Trophoblast cell (in vitro differentiated cells and primary cell): ENCODE measurements around the gene BICD1.

Experiments
- DNase-seq, 2 donors: peaks; one replicate each; pipeline ENCODE4 v3.0.0-alpha.2; 2016
- H2AFZ ChIP-seq: 2 replicates; pipeline ENCODE4 v1.6.1; 2013; ENCODE audit warnings: low read length, moderate library complexity, mild to moderate bottlenecking; ENCODE audit not compliant: insufficient read depth, poor library complexity
- H2AK5ac ChIP-seq: 2 replicates; pipeline ENCODE4 v1.6.1; 2013; ENCODE audit warnings: mild to moderate bottlenecking, low read length
- H2BK120ac ChIP-seq: 2 replicates; pipeline ENCODE4 v1.6.1; 2013; ENCODE audit warnings: low read length, mild to moderate bottlenecking, moderate library complexity; ENCODE audit not compliant: insufficient read depth, poor library complexity
- H2BK12ac ChIP-seq: 2 replicates; pipeline ENCODE4 v1.6.1; 2013; ENCODE audit warnings: mild to moderate bottlenecking, low read length, moderate library complexity
- H2BK5ac ChIP-seq: 2 replicates; pipeline ENCODE4 v1.6.1; 2013; ENCODE audit warnings: low read length, low read depth, moderate library complexity, mild to moderate bottlenecking; ENCODE audit not compliant: poor library complexity
- H3K14ac ChIP-seq: 2 replicates; pipeline ENCODE4 v1.6.1; 2013; ENCODE audit warnings: mild to moderate bottlenecking, low read length
- H3K18ac ChIP-seq: 2 replicates; pipeline ENCODE4 v1.6.1; 2013; ENCODE audit warnings: mild to moderate bottlenecking, low read length
- H3K23ac ChIP-seq: 2 replicates; pipeline ENCODE4 v1.6.1; 2013; ENCODE audit warnings: low read length
- H3K27ac ChIP-seq: 2 replicates; pipeline ENCODE4 v1.5.1; 2013; ENCODE audit warnings: low read depth, mild to moderate bottlenecking, inconsistent platforms, low read length, moderate library complexity
- H3K27me3 ChIP-seq: 2 replicates; pipeline ENCODE4 v1.6.1; 2013; ENCODE audit warnings: inconsistent platforms, mild to moderate bottlenecking, low read length, moderate library complexity; ENCODE audit not compliant: insufficient read depth
- H3K36me3 ChIP-seq, 2 experiments: 1 replicate in 1 of 2; 2 replicates in 1 of 2; pipeline ENCODE4 v1.6.1; 2013; ENCODE audit warnings: low read length in 2 of 2, mild to moderate bottlenecking in 2 of 2, moderate library complexity in 1 of 2; ENCODE audit not compliant: insufficient read depth in 2 of 2, control insufficient read depth in 1 of 2
- H3K4ac ChIP-seq: 2 replicates; pipeline ENCODE4 v1.6.1; 2013; ENCODE audit warnings: low read depth, mild to moderate bottlenecking, low read length, moderate library complexity
- H3K4me1 ChIP-seq, 2 experiments: 1 replicate in 1 of 2; 2 replicates in 1 of 2; pipeline ENCODE4 v1.6.1; 2013; ENCODE audit warnings: low read length in 2 of 2, mild to moderate bottlenecking in 2 of 2, moderate library complexity in 1 of 2; ENCODE audit not compliant: insufficient read depth in 2 of 2, control insufficient read depth in 1 of 2
- H3K4me2 ChIP-seq: 2 replicates; pipeline ENCODE4 v1.6.1; 2013; ENCODE audit warnings: inconsistent platforms, mild to moderate bottlenecking, low read length, moderate library complexity
- H3K4me3 ChIP-seq: 2 replicates; pipeline ENCODE4 v1.5.1; 2013; ENCODE audit warnings: mild to moderate bottlenecking, low read depth, low read length, inconsistent platforms
- H3K79me1 ChIP-seq: one replicate; pipeline ENCODE4 v1.6.1; 2013; ENCODE audit warnings: low read length
- H3K79me2 ChIP-seq: 2 replicates; pipeline ENCODE4 v1.6.1; 2013; ENCODE audit warnings: low read length, mild to moderate bottlenecking; ENCODE audit not compliant: control insufficient read depth, insufficient read depth, poor library complexity
- H3K9ac ChIP-seq: 2 replicates; pipeline ENCODE4 v1.6.1; 2013; ENCODE audit warnings: mild to moderate bottlenecking, low read length
- H3K9me3 ChIP-seq: 2 replicates; pipeline ENCODE4 v1.6.1; 2013; ENCODE audit warnings: low read depth, mild to moderate bottlenecking, control low read depth, inconsistent platforms, low read length; ENCODE audit not compliant: insufficient read depth
- H4K12ac ChIP-seq: 2 replicates; pipeline ENCODE4 v1.6.1; 2013; ENCODE audit warnings: low read depth, mild to moderate bottlenecking, low read length, moderate library complexity
- H4K8ac ChIP-seq: 2 replicates; pipeline ENCODE4 v1.6.1; 2013; ENCODE audit warnings: low read depth, mild to moderate bottlenecking, low read length, moderate library complexity
- H4K91ac ChIP-seq: one replicate; pipeline ENCODE4 v1.6.1; 2013; ENCODE audit warnings: low read depth, mild to moderate bottlenecking, low read length, moderate library complexity
- WGBS: extraction: QIAGEN DNeasy Blood & Tissue Kit; methylation state at CpG from one replicate; pipeline ENCODE4 v1.1.7; 2013; ENCODE audit warnings: missing lambda C conversion rate; ENCODE audit not compliant: insufficient read length, insufficient coverage; ENCODE audit errors: extremely low coverage; 5-methylcytosine and 5-hydroxymethylcytosine counted together

BICD1 gene

DNA sequence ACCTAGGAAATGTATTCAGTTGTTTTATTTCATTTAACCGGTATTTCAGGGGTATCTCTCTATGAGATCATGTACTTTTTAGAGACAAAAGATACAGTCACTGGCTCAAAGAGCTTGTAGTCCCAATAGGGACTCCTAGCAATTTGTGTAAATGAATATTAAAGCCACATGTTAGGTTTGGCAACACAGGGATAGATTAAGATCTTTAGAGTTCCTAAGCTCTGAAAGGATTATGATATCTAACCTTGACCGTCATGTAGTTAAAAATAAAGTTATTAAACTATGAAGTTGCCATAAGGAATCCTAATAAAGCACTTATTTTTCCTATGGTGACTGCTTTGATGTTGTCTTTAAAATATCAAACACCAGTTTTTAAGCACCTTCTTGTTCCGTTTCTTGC lies 192.3 kb downstream of the BICD1 start:
- Histone ChIP-seq H3K9ac (no peak overlapping the region), H2BK5ac (no peak overlapping the region), H4K8ac (no peak overlapping the region), H2AFZ (no peak overlapping the region), H3K4me3 (no peak overlapping the region), H3K79me2 (no peaks in the 10 kb centered on the region), H3K23ac (no peak overlapping the region), H3K18ac (no peak overlapping the region), H3K27ac (no peak overlapping the region), H3K79me1 (no peaks in the 10 kb centered on the region), H3K4me2 (no peak overlapping the region), H4K91ac (no peak overlapping the region), H3K14ac (no peak overlapping the region), H2AK5ac (no peak overlapping the region), H3K36me3 (peaks cover 0 to 2% of the 10 kb centered on the region in 2 experiments), H4K12ac (no peak overlapping the region), H3K4ac (no peak overlapping the region), H3K9me3 (no peaks in the 10 kb centered on the region), H2BK120ac (no peak overlapping the region), H3K4me1 (peaks cover 0 to 2% of the 10 kb centered on the region in 2 experiments), H3K27me3 (no peaks in the 10 kb centered on the region), H2BK12ac (no peak overlapping the region)
- DNase-seq = no peak
- no CpG with 5 or more reads among the region's 3 CpGs for WGBS

DNA sequence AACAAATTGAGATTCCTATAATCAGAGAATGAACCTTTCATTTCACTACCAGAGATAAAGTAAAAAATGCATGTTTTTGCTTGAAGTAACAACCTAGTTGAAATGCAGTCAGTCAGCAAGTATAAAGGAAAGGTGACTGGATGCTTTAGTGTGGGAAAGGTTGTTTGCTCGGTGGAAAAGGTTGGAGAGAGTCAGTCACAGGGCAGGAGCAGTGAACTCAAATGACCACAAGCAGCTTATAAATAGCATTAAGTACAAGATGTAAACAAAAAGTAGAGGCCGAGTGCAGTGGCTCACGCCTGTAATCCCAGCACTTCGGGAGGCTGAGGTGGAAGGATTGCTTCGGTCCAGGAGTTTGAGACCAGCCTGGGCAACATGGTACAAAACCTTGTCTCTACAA lies 194.6 kb downstream of the BICD1 start:
- no peak overlapping the region for H2BK12ac ChIP-seq
- no peak overlapping the region for H3K9ac ChIP-seq
- H3K79me1 ChIP-seq = no peaks in the 10 kb centered on the region
- H3K79me2 ChIP-seq = no peaks in the 10 kb centered on the region
- H3K4ac ChIP-seq = no peak overlapping the region
- no peak overlapping the region for H3K27ac ChIP-seq
- no peak overlapping the region for H2AK5ac ChIP-seq
- peaks cover 0 to 2% of the 10 kb centered on the region in 2 experiments for H3K4me1 ChIP-seq
- H4K91ac ChIP-seq = no peak overlapping the region
- no peak for DNase-seq
- no peak overlapping the region for H4K12ac ChIP-seq
- H3K36me3 ChIP-seq = no peaks in the 10 kb centered on the region
- H3K18ac ChIP-seq = no peak overlapping the region
- no CpG with 5 or more reads among the region's 5 CpGs for WGBS
- H2AFZ ChIP-seq = no peak overlapping the region
- H4K8ac ChIP-seq = no peak overlapping the region
- H3K9me3 ChIP-seq = no peaks in the 10 kb centered on the region
- no peak overlapping the region for H2BK5ac ChIP-seq
- no peak overlapping the region for H2BK120ac ChIP-seq
- H3K27me3 ChIP-seq = no peaks in the 10 kb centered on the region
- no peak overlapping the region for H3K4me3 ChIP-seq
- no peak overlapping the region for H3K23ac ChIP-seq
- no peak overlapping the region for H3K14ac ChIP-seq
- no peak overlapping the region for H3K4me2 ChIP-seq

- Histone ChIP-seq H3K4me1 (peaks cover 0 to 2% of the 10 kb centered on the region in 2 experiments), H3K79me1 (no peaks in the 10 kb centered on the region), H3K36me3 (no peaks in the 10 kb centered on the region), H3K23ac (no peak overlapping the region), H3K27ac (no peak overlapping the region), H3K9me3 (no peaks in the 10 kb centered on the region), H3K14ac (no peak overlapping the region), H2BK5ac (no peak overlapping the region), H3K27me3 (no peaks in the 10 kb centered on the region), H4K8ac (no peak overlapping the region), H2AFZ (no peak overlapping the region), H2BK120ac (no peak overlapping the region), H3K4me3 (no peak overlapping the region), H4K12ac (no peak overlapping the region), H4K91ac (no peak overlapping the region), H2BK12ac (no peak overlapping the region), H2AK5ac (no peak overlapping the region), H3K9ac (no peak overlapping the region), H3K18ac (no peak overlapping the region), H3K4ac (no peak overlapping the region), H3K79me2 (no peaks in the 10 kb centered on the region), H3K4me2 (no peak overlapping the region)
- WGBS = no CpG with 5 or more reads among the region's 6 CpGs
- DNase-seq = peak; percentile 8 to 17
Observed at GRCh38 chr12:32302218-32303173, 195.8 kb downstream of the BICD1 start.

GRCh38 chr12:32303174-32303549 lies 196.5 kb downstream of the BICD1 start:
- Histone ChIP-seq H3K18ac (no peak overlapping the region), H2AFZ (no peak overlapping the region), H3K23ac (no peak overlapping the region), H3K79me1 (no peaks in the 10 kb centered on the region), H3K36me3 (no peaks in the 10 kb centered on the region), H2BK12ac (no peak overlapping the region), H3K4me3 (no peak overlapping the region), H2BK5ac (no peak overlapping the region), H3K27ac (no peak overlapping the region), H3K14ac (no peak overlapping the region), H3K9me3 (no peaks in the 10 kb centered on the region), H3K79me2 (no peaks in the 10 kb centered on the region), H3K4ac (no peak overlapping the region), H4K12ac (no peak overlapping the region), H2AK5ac (peak overlapping the region; percentile 59), H3K9ac (no peak overlapping the region), H4K8ac (no peak overlapping the region), H3K4me2 (no peak overlapping the region), H4K91ac (no peak overlapping the region), H3K27me3 (no peaks in the 10 kb centered on the region), H2BK120ac (no peak overlapping the region), H3K4me1 (peaks cover 0 to 2% of the 10 kb centered on the region in 2 experiments)
- WGBS = no CpG with 5 or more reads among the region's 5 CpGs
- no peak for DNase-seq
